ENCODE data around the gene EEFSEC.

DNA sequence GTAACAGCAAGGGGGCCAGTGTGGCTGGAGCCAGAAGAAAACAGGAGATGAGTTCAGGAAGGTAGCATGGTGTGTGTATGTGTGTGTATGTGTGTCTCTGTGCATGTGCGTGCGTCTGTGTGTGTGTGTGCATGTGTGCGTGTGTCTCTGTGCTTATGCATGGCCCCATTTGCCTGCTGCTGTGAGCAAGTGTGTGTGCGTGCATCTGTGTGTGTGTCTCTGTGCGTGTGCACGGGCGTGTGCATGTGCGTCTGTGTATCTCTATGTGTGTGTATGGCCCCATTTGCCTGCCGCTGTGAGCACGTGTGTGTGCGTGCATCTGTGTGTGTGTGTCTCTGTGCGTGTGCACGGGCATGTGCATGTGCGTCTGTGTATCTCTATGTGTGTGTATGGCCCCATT is 7.1 kb upstream of the EEFSEC start:
- TF ChIP-seq CTCF (IDR thresholded peaks at IDR 0.05; ENCODE audit: low read length) (no peak), EZH2phosphoT487 (IDR thresholded peaks at IDR 0.05; ENCODE audit: low read length) (no peak), EZH2 (optimal IDR thresholded peaks at IDR 0.05; ENCODE audit: low read depth, low read length) (no peak)

Measured in MM.1S (cell line).